Duodenal mucosa (tissue), 2 donors: Measurements from ENCODE around the gene NFYB.
"Not testable (repeated sequence)": the region's sequence is repeated elsewhere in the genome, so short reads cannot be mapped to it uniquely, and the experiment has no call there.

Experiments
- H3K27ac ChIP-seq: one replicate; pipeline ENCODE4 v1.7.0; 2013; ENCODE audit warnings: low read depth, low read length
- H3K27me3 ChIP-seq, 2 donors: one replicate each; pipeline ENCODE4 v1.7.0; 2013; ENCODE audit warnings: low read length in 2 of 2, control low read depth in 1 of 2; ENCODE audit not compliant: insufficient read depth in 2 of 2, control insufficient read depth in 1 of 2
- H3K36me3 ChIP-seq, 2 donors: one replicate each; pipeline ENCODE4 v1.7.0; 2013; ENCODE audit warnings: low read length in 2 of 2, control low read depth in 1 of 2; ENCODE audit not compliant: insufficient read depth in 2 of 2, control insufficient read depth in 1 of 2
- H3K4me1 ChIP-seq, 2 donors: one replicate each; pipeline ENCODE4 v1.7.0; 2013; ENCODE audit warnings: low read length in 2 of 2, control low read depth in 1 of 2; ENCODE audit not compliant: insufficient read depth in 2 of 2, control insufficient read depth in 1 of 2
- H3K4me3 ChIP-seq, 2 donors: one replicate each; pipeline ENCODE4 v1.7.0; 2013; ENCODE audit warnings: low read length in 2 of 2, low read depth in 1 of 2
- H3K9ac ChIP-seq, 2 donors: one replicate each; pipeline ENCODE4 v1.7.0; 2013; ENCODE audit warnings: low read length in 2 of 2, low read depth in 1 of 2
- H3K9me3 ChIP-seq, 2 donors: one replicate each; pipeline ENCODE4 v1.7.0; 2013; ENCODE audit warnings: low read length in 2 of 2, control low read depth in 1 of 2; ENCODE audit not compliant: control insufficient read depth in 1 of 2

The NFYB gene

GRCh38 chr12:104175726-104176247 is 37.8 kb upstream of the NFYB start:
- Histone ChIP-seq H3K9ac (no peak overlapping the region), H3K27ac (no peak overlapping the region), H3K4me3 (no peak overlapping the region), H3K36me3 (no peaks in the 10 kb centered on the region), H3K4me1 (no peaks in the 10 kb centered on the region), H3K27me3 (peaks cover 0 to 3% of the 10 kb centered on the region in 2 donors), H3K9me3 (no peaks in the 10 kb centered on the region)

- H3K4me3 ChIP-seq, H3K27ac ChIP-seq, H3K9me3 ChIP-seq, H3K36me3 ChIP-seq, H3K4me1 ChIP-seq, H3K27me3 ChIP-seq, H3K9ac ChIP-seq: not testable (repeated sequence)
Observed at GRCh38 chr12:104173804-104174203, 35.8 kb upstream of the NFYB start.

- Histone ChIP-seq H3K36me3 (no peaks in the 10 kb centered on the region), H3K4me3 (no peak overlapping the region), H3K27ac (no peak overlapping the region), H3K27me3 (peaks cover 0 to under 1% of the 10 kb centered on the region in 2 donors), H3K4me1 (no peaks in the 10 kb centered on the region), H3K9me3 (no peaks in the 10 kb centered on the region), H3K9ac (no peak overlapping the region)
Observed at GRCh38 chr12:104172570-104172947, 34.5 kb upstream of the NFYB start.

GRCh38 chr12:104171785-104172569 is 34.0 kb upstream of the NFYB start:
- Histone ChIP-seq H3K27ac (no peak overlapping the region), H3K9ac (no peak overlapping the region), H3K27me3 (no peaks in the 10 kb centered on the region), H3K36me3 (no peaks in the 10 kb centered on the region), H3K4me1 (no peaks in the 10 kb centered on the region), H3K4me3 (no peak overlapping the region), H3K9me3 (no peaks in the 10 kb centered on the region)

- Histone ChIP-seq H3K36me3 (no peaks in the 10 kb centered on the region), H3K27ac (no peak overlapping the region), H3K4me1 (no peaks in the 10 kb centered on the region)
Observed at GRCh38 chr12:104168596-104168995, 30.6 kb upstream of the NFYB start.

GRCh38 chr12:104167519-104168458 is 29.8 kb upstream of the NFYB start:
- Histone ChIP-seq H3K27me3 (no peaks in the 10 kb centered on the region), H3K4me3 (no peak overlapping the region), H3K9me3 (no peaks in the 10 kb centered on the region), H3K4me1 (no peaks in the 10 kb centered on the region), H3K27ac (no peak overlapping the region), H3K36me3 (no peaks in the 10 kb centered on the region), H3K9ac (no peak overlapping the region)

More at GRCh38 chr12:104168596-104168995, 30.6 kb upstream of the NFYB start:
- Histone ChIP-seq H3K27me3 (no peaks in the 10 kb centered on the region), H3K9me3 (no peaks in the 10 kb centered on the region), H3K4me3 (no peak overlapping the region), H3K9ac (no peak overlapping the region)

GRCh38 chr12:104166465-104166864 is 28.5 kb upstream of the NFYB start:
- no peaks in the 10 kb centered on the region for H3K36me3 ChIP-seq
- no peak overlapping the region for H3K9ac ChIP-seq
- no peaks in the 10 kb centered on the region for H3K9me3 ChIP-seq
- H3K4me3 ChIP-seq, result no peak overlapping the region
- no peaks in the 10 kb centered on the region for H3K27me3 ChIP-seq
- no peaks in the 10 kb centered on the region for H3K4me1 ChIP-seq
- H3K27ac ChIP-seq, result no peak overlapping the region

GRCh38 chr12:104165801-104166200 is 27.8 kb upstream of the NFYB start:
- no peak overlapping the region for H3K27ac ChIP-seq
- H3K27me3 ChIP-seq, result no peaks in the 10 kb centered on the region
- H3K36me3 ChIP-seq, result no peaks in the 10 kb centered on the region
- H3K4me3 ChIP-seq, result no peak overlapping the region
- no peaks in the 10 kb centered on the region for H3K9me3 ChIP-seq
- H3K9ac ChIP-seq, result no peak overlapping the region
- H3K4me1 ChIP-seq, result no peaks in the 10 kb centered on the region

- Histone ChIP-seq H3K27me3 (no peaks in the 10 kb centered on the region), H3K9ac (no peak overlapping the region), H3K4me1 (no peaks in the 10 kb centered on the region), H3K4me3 (no peak overlapping the region), H3K36me3 (no peaks in the 10 kb centered on the region), H3K27ac (no peak overlapping the region), H3K9me3 (no peaks in the 10 kb centered on the region)
Observed at GRCh38 chr12:104164634-104165033, 26.6 kb upstream of the NFYB start.

- Histone ChIP-seq H3K27ac (no peak overlapping the region), H3K4me3 (no peak overlapping the region), H3K9ac (no peak overlapping the region), H3K36me3 (no peaks in the 10 kb centered on the region), H3K27me3 (no peaks in the 10 kb centered on the region), H3K4me1 (no peaks in the 10 kb centered on the region), H3K9me3 (no peaks in the 10 kb centered on the region)
Observed at GRCh38 chr12:104163631-104164030, 25.6 kb upstream of the NFYB start.
